Activated CD4-positive, CD25-positive, alpha-beta regulatory T cell treated with anti-CD3 and anti-CD28 coated beads, Interleukin-2, amount 50 U/mL, for 24 hours (primary cell): Measurements from ENCODE around the gene ASB2.
A peak's percentile ranks its signal among the peaks of the same experiment; 100 is the strongest.

Source experiments
- ATAC-seq, 2 donors: fragments of 150-1000 bp; cut with Tn5 transposase; one replicate each; pipeline ENCODE4 v1.10.0; 2021; ENCODE audit warnings: mild to moderate bottlenecking in 1 of 2, moderate library complexity in 1 of 2

ASB2 gene, protein sequence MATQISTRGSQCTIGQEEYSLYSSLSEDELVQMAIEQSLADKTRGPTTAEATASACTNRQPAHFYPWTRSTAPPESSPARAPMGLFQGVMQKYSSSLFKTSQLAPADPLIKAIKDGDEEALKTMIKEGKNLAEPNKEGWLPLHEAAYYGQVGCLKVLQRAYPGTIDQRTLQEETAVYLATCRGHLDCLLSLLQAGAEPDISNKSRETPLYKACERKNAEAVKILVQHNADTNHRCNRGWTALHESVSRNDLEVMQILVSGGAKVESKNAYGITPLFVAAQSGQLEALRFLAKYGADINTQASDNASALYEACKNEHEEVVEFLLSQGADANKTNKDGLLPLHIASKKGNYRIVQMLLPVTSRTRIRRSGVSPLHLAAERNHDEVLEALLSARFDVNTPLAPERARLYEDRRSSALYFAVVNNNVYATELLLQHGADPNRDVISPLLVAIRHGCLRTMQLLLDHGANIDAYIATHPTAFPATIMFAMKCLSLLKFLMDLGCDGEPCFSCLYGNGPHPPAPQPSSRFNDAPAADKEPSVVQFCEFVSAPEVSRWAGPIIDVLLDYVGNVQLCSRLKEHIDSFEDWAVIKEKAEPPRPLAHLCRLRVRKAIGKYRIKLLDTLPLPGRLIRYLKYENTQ

GRCh38 chr14:93976477-93977057 is at the start of gene ASB2:
ASB2 (minus strand) TSS chr14:93976570; CDS start chr14:93964539, 12,031 bp downstream.
- no peak for ATAC-seq

- ATAC-seq: no peak
These were observed 49.4 kb upstream of the ASB2 start for GRCh38 chr14:94025720-94026119.

GRCh38 chr14:94024549-94024948 is 48.2 kb upstream of the ASB2 start:
- ATAC-seq: no peak

DNA sequence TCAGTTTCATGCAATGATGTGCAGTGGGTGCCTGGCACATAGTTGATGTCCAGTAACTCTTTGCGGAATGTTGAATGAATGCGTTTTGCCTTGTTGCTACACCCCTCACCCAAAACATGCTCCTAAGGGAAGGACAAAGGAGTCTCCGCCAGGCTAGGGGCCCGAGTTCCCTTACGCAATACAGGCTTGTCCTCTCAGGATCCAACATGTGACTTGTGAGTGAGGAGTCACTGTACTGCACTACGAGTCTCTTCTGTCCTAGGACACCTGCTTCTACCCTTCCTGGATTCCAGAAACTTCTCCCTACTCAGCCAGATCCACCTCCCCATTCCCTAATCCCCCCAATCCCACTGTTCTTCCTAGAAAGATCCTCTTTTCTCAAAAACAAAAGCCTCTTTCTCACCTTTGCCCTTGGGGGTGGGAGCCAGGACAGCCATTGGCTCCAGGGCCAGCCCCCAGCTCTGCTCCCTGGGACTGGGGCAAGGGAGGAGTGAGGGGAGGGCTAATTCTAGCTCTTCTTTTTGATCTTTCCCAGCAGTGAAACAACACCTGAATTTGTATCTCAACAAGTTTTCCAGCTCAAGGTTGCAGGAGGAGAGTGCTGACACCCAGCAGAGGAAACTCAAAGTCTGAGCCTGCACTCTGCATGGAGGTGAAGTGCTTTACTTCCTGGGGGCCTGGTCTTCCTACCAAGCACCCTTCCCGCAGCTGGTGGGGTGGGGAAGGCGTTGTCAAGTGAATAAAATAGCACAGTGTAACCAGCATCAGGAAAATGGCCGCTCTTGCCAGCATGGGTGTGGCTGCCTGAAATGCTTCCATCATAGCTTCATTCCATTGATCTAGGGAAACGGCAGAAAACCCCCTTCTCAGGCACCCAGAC is 46.4 kb upstream of the ASB2 start:
- no peak for ATAC-seq

- ATAC-seq: no peak
These were observed 45.2 kb upstream of the ASB2 start for GRCh38 chr14:94021416-94022157.

DNA sequence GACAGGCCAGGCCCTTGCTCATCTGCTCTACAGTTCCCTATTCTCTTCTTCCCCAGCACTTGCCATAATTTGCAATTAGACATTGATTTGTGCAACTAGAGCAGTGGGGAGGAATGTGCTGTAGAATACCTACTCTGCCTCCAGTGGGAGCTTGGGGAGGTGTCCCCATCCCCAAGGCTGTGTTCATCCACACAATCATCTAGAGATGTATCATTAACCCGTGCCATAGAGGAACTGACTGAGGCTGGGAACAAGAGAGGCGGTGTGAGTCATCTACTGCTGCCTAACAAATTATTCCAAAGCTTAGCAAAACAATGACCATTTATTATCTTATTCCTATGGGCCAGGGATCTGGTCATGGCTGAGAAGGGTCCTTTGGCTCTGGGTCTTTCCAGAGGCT is 44.6 kb upstream of the ASB2 start:
- no peak for ATAC-seq

- ATAC-seq: no peak
These were observed 43.9 kb upstream of the ASB2 start for GRCh38 chr14:94020267-94020666.

DNA sequence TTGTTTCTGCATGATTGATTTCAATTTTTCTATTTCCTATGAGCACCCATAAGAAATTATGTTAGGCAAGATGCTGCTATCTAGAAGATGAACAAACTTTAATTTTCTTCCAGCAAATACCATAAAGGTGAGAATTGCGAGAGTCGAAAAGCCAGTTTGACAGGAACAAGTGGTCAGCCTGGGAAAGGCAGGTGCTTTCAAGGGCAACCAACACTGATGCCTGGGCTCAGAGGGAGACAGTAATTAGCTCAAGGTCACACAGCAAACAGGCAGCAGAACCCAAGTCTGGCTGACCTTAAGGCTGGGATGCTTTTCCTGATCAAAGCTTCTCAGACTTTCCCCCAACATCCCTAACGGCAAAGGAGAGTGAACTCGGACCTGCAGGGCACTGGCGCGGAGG is 43.0 kb upstream of the ASB2 start:
- no peak for ATAC-seq

- no peak for ATAC-seq
These were observed 41.9 kb upstream of the ASB2 start for GRCh38 chr14:94018308-94018707.

- no peak for ATAC-seq
These were observed 40.1 kb upstream of the ASB2 start for GRCh38 chr14:94016446-94016976.

- no peak for ATAC-seq
These were observed 38.9 kb upstream of the ASB2 start for GRCh38 chr14:94015223-94015622.

DNA sequence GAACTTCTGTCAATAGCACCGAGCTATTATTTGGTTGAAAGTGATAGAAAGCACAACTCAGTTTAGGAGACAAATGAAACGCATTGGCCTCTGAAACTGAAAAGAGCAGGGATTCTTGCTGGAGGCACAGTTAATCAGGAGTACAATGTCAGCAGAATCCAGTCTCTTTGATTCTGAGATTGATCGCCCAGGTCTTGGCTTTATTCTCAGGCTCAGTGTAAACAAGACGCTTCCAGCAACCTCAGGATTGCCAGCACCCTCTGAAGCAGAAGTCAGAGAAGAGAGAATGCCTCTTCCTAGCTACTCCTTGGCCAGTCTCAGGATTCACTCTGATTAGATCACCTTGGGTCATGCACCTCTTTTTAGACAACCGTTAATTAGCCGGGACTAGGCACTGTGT is 38.0 kb upstream of the ASB2 start:
- no peak for ATAC-seq

GRCh38 chr14:94011795-94012194 is 35.4 kb upstream of the ASB2 start:
- peak in 1 of 2 donors; percentile 25 for ATAC-seq

DNA sequence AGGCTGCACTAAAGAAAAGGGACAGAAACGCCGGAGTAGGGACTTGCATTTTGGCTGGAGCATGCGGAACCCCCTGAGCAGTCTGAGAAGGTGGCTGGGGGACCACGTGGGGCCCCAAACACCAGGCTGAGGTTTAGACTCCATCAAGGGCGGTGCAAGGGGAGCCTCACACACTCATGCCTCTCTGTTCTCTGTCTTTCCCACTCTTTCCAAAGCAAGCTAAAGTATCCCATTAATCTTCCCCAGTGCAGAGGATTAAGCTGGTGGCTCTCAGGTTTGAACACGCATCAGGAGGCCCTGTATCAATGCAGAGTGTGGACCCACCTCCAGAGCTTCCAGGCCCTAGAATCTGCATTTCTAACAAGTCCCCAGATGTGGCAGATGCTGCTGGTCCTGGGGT is 34.3 kb upstream of the ASB2 start:
- no peak for ATAC-seq

DNA sequence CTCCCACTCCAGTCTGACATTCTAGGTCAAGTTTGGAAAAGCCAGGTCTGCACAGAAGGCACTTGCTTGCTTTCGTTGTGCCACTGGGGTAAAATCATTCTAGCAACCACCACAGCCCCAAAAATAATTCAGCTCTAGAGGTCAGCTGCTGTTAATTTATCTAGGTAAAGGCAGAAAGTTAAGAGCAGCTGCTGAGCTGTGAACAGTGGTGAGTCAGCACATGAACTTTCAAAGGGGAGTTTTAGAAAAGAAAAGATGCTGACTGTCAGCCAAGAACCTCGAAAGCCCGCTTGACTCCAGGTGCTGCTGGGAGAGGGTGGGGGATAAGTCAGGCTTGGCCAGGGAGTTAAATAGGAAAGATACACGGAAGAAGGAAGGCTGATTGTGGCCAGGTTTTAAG is 33.4 kb upstream of the ASB2 start:
- peak; percentile 57 to 69 for ATAC-seq

DNA sequence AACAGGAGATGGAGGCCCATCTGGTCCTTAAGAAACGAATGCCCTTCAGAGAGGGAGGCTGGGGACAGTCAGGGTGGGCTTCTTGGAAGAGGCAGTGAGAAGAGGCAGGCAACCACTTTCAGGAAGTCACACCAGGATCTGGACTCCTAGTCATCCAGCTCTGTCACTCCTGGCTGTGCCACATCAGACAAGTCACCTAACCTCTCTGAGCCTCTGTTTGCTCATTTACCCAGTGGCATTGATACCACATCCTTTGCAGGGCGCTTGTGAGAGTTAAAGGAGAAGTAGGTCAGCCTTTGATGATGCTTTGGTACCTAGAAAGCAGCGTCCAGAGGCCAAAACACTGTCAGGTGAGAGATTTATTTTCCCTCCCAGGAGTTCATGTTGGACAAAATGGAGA is 31.9 kb upstream of the ASB2 start:
- ATAC-seq: peak in 1 of 2 donors; percentile 46

- ATAC-seq: peak; percentile 17
These were observed 29.1 kb upstream of the ASB2 start for GRCh38 chr14:94005324-94006073.

- no peak for ATAC-seq
These were observed 27.6 kb upstream of the ASB2 start for GRCh38 chr14:94004015-94004414.

- ATAC-seq: no peak
These were observed 27.0 kb upstream of the ASB2 start for GRCh38 chr14:94003397-94003796.

DNA sequence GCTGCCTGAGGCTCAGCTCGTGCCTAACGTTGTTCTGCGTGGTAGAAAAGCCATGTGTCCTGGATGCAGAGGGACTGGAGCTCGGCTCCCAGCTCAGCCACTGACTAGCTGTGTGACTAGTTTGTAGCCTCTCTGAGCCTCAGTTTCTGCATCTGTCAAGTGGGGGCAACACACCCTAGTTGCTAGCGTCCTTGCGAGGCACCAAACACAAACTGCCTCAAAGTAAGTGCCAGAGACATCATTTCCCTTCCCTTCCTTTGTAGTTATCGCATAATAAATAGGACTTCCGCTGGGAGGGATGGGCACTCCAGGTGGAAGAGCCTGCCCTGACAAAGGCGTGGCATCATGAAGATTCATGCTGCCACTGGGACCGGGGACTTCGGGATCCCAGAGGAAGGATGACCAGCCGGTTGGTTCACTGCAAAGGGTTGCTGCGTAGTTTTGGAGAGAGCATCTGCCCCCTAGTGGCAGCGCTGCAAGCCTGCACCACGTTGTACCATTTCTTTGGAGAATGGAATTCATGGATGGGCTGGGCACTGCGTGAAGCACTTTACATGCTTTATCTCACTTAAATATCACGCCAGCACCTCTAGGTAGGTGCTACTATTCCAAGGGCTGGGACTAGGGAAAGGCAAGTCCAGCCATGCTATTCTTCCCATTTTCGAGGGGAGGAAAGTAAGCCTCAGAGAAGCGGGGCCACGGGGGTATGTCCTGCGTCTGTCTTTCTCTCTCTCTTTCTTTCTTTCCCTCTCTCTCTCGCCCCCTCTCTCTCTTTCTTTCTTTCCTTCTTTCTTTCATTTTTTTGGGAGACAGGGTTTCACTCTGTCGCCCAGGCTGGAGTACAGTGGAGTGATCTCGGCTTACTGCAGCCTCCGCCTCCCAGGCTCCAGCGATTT is 25.4 kb upstream of the ASB2 start:
- ATAC-seq: peak; percentile 58 to 74
